SK-N-SH (cell line): Measurements from ENCODE around the gene GNAT2.

Source experiments
- CHD2 ChIP-seq: fragments of 150-350 bp; IDR thresholded peaks from 2 replicates; pipeline ENCODE4 v1.6.1; 2018; ENCODE audit warnings: low read length; ENCODE audit not compliant: partially characterized antibody
- CTCF ChIP-seq: fragments of 200-600 bp; sonication (generic); IDR thresholded peaks from 2 replicates; pipeline ENCODE4 v1.6.1; 2017; ENCODE audit warnings: antibody characterized with exemption, mild to moderate bottlenecking, moderate library complexity
- ELF1 ChIP-seq: IDR thresholded peaks from 2 replicates; pipeline ENCODE4 v1.4.0; 2012
- MXI1 ChIP-seq: IDR thresholded peaks from 2 replicates; pipeline ENCODE4 v1.6.1; 2012; ENCODE audit warnings: mild to moderate bottlenecking, low read depth, low read length, improper control_type of control experiment
- POLR2AphosphoS5 ChIP-seq: IDR thresholded peaks from 2 replicates; pipeline ENCODE4 v1.6.1; 2012; ENCODE audit warnings: low read depth, low read length
- REST ChIP-seq: IDR thresholded peaks from 2 replicates; pipeline ENCODE4 v1.6.1; 2012; ENCODE audit warnings: mild to moderate bottlenecking, low read depth, low read length, moderate library complexity
- TAF1 ChIP-seq: IDR thresholded peaks from 2 replicates; pipeline ENCODE4 v1.6.1; 2012; ENCODE audit warnings: low read depth, mild to moderate bottlenecking, low read length, moderate library complexity, borderline replicate concordance
- TEAD4 ChIP-seq: IDR thresholded peaks from 2 replicates; pipeline ENCODE4 v1.4.0; 2012; ENCODE audit warnings: mild to moderate bottlenecking, borderline replicate concordance; ENCODE audit not compliant: insufficient read depth

- TF ChIP-seq TAF1, result no peak
- no peak for TF ChIP-seq POLR2AphosphoS5
- no peak for TF ChIP-seq CTCF
- no peak for TF ChIP-seq MXI1
- TF ChIP-seq CHD2, result no peak
- no peak for TF ChIP-seq REST
- no peak for TF ChIP-seq ELF1
- TF ChIP-seq TEAD4, result no peak
These were observed 39.7 kb upstream of the GNAT2 start for GRCh38 chr1:109659145-109659544.
